ENCODE data around the gene ATP6V1B1. TPM values are rescaled to one million over a fixed set of nuclear protein-coding genes. Genes with fewer than 3 reads are reported as not detected.

ATP6V1B1 gene
- total and polyA plus RNA-seq, 10 of the 15 experiments (the other 5 are each of a cell fraction or from before 2014, with no cell fraction given), result not detected

DNA sequence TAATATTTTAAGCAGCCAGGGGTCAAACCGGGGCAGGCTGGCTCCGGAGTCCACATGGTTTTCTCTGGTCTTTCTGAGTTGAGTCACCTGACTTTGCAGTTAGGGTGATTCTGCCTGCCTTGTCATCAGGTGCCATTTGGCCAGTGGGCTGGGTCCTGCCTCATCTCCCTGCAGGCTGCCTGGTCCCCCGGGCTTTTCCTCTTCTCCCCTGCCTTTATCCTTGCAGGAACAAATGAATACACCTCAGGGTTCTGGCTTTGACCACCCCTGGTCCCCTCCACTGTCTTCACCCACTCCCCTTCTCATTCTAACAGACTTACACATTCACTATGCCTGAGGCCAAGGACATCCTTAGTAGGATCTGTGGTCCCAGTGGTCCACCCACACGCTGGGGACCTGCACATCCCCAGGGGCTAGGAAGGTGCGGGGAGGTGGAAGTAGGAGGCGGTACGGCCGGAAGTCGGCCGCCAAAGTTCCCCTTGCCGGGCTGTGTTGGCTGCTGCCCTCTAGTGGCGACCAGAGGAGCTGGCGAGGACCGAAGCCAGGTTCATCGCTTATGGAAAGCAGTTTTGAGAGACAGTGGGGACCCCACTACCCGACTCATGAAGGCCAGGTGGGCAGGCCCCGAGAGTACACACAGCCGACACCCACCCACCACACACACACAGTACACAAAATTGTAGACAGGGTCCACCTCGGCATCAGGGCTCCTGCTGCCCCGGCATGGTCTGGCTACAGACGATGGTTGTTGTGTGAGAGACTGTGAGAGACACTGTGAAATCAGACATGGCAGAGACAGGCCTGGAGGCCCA is 65.3 kb downstream of the ATP6V1B1 start (continued):
- TF ChIP-seq KLF5 (IDR thresholded peaks at IDR 0.05; ENCODE audit: partially characterized antibody), result peak; percentile 52
- peak; percentile 70 for TF ChIP-seq RELA (IDR thresholded peaks at IDR 0.05; ENCODE audit: borderline replicate concordance, partially characterized antibody)
- TF ChIP-seq SP1 (IDR thresholded peaks at IDR 0.05; ENCODE audit: low read depth, low read length), result no peak
- TF ChIP-seq MEF2B (IDR thresholded peaks at IDR 0.05; ENCODE audit: partially characterized antibody, poor library complexity, severe bottlenecking), result peak; percentile 64
- no peak for TF ChIP-seq RFX5 (IDR thresholded peaks at IDR 0.05; ENCODE audit: low read depth, low read length)
- TF ChIP-seq, protein P1, sequence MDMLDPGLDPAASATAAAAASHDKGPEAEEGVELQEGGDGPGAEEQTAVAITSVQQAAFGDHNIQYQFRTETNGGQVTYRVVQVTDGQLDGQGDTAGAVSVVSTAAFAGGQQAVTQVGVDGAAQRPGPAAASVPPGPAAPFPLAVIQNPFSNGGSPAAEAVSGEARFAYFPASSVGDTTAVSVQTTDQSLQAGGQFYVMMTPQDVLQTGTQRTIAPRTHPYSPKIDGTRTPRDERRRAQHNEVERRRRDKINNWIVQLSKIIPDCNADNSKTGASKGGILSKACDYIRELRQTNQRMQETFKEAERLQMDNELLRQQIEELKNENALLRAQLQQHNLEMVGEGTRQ (IDR thresholded peaks at IDR 0.05; ENCODE audit: borderline replicate concordance, low read depth, low read length), result no peak
- TF ChIP-seq MTA2 (IDR thresholded peaks at IDR 0.05; ENCODE audit: low read depth), result no peak
- no peak; the same call in 1 of the 2 replicates for TF ChIP-seq GATAD2B (conservative IDR thresholded peaks at IDR 0.05; ENCODE audit: low read depth)

DNA sequence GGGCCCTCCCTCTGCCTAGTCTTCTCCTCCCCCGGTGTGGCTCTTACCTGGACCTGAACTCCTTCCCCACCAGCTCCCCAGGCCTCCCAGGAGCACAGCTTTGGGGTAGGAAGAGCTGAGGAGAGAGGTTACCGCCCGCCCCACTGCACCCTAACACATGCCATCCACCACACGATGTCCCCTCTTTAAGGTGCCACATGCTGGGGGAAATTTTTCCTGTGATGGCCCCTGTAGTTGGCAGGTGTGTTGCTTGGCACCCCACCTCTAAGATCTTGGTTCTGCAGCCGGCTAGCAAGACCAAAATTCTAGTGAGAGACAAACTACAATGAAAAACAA is 65.9 kb downstream of the ATP6V1B1 start:
- Histone ChIP-seq H3K27me3 (replicated peaks in 1 of 2; ENCODE audit: control insufficient read depth in 2 of 2, insufficient read depth in 2 of 2, low read length in 1 of 2) (no peaks in the 10 kb centered on the region), H4K20me1 (ENCODE audit: control insufficient read depth, insufficient read depth) (no peaks in the 10 kb centered on the region), H3K9ac (ENCODE audit: control insufficient read depth, insufficient read depth, low read length) (no peak overlapping the region), H3K4me1 (ENCODE audit: control insufficient read depth, insufficient read depth, low read length) (peaks cover 9% of the 10 kb centered on the region), H3K4me3 (no peak overlapping the region), H3K79me2 (ENCODE audit: control insufficient read depth, insufficient read depth, low read length) (no peaks in the 10 kb centered on the region), H3K27ac (ENCODE audit: control insufficient read depth, insufficient read depth) (no peak overlapping the region), H3K36me3 (ENCODE audit: control insufficient read depth in 2 of 2, insufficient read depth in 2 of 2, low read length in 1 of 2) (no peaks in the 10 kb centered on the region), H3K4me2 (ENCODE audit: control insufficient read depth, insufficient read depth) (no peak overlapping the region), H2AFZ (ENCODE audit: control insufficient read depth, low read depth, low read length) (peak overlapping the region; percentile 100; the same call in 1 of the 2 replicates), H3K9me3 (replicated peaks; ENCODE audit: control insufficient read depth, insufficient read depth, low read length) (no peaks in the 10 kb centered on the region)
- DNase-seq (ENCODE audit: low read depth, low spot score) (no peak), ATAC-seq (no peak; the same call in 2 of the 3 replicates), FAIRE-seq (no peak)
- intact Hi-C loops (cut with micrococcal nuclease; ENCODE audit: unreplicated experiment) (no loop called here), in situ Hi-C loops (cut with MboI) (no loop called here)
- 46% methylated on average over 5 of the region's 5 CpGs for WGBS (ENCODE audit: insufficient coverage, insufficient replicate concordance, low lambda C conversion rate, missing lambda C conversion rate)
- ChIA-PET CTCF (interaction anchor here (0.6 to 3.3 kb wide), 24 partner anchors 9 to 697 kb away, joined by 3 to 30 read pairs (median 4); partner anchors contain the start of genes ANKRD53, MCEE and NAGK), RAD21 (ENCODE audit: unreplicated experiment) (interaction anchor here (0.9 to 1.0 kb wide), 2 partner anchors 17 to 142 kb away, joined by 3 to 4 read pairs; no protein-coding TSS in a partner anchor), POLR2A (interaction anchor here (1.3 to 1.4 kb wide), 2 partner anchors 10 to 69 kb away, joined by 3 to 4 read pairs; no protein-coding TSS in a partner anchor), SMC1A (ENCODE audit: uncharacterized antibody, unreplicated experiment) (interaction anchor here (1.1 to 3.0 kb wide), 5 partner anchors 16 to 69 kb away, joined by 3 to 11 read pairs (median 5); no protein-coding TSS in a partner anchor)
- TF ChIP-seq SUZ12 (IDR thresholded peaks at IDR 0.05; ENCODE audit: unreplicated experiment) (no peak), HCFC1 (IDR thresholded peaks at IDR 0.05; ENCODE audit: low read length) (no peak), JUND (IDR thresholded peaks at IDR 0.05; ENCODE audit: low read depth, low read length) (no peak), ZNF207 (IDR thresholded peaks at IDR 0.05; ENCODE audit: borderline replicate concordance) (no peak), MYC (IDR thresholded peaks at IDR 0.05; ENCODE audit: insufficient read depth, insufficient read length, insufficient replicate concordance, low read length, severe bottlenecking) (no peak), CHD4 (IDR thresholded peaks at IDR 0.05) (no peak)
- BruUV-seq (replicated peaks), result no TSS peak

Measured in GM12878 (cell line).